Measurements from ENCODE around the gene PRAC2. TPM values are rescaled to one million over a fixed set of nuclear protein-coding genes. Genes with fewer than 3 reads are reported as not detected.

PRAC2 gene
- polyA plus RNA-seq, 1 experiment: not detected

- Histone ChIP-seq H3K9me3 (ENCODE audit: control insufficient read depth, insufficient read depth, low read length) (peaks cover 3% of the 10 kb centered on the region; the same call in 1 of the 2 replicates), H3K27ac (ENCODE audit: low read depth, low read length) (no peak overlapping the region), H3K4me3 (ENCODE audit: low read depth, low read length) (no peak overlapping the region), H3K27me3 (ENCODE audit: control insufficient read depth, insufficient read depth, low read length) (peaks cover 28% of the 10 kb centered on the region)
- no peak for DNase-seq (ENCODE audit: low read depth, low spot score)
- no peak for TF ChIP-seq CTCF (IDR thresholded peaks at IDR 0.05; ENCODE audit: low read depth, low read length)
- ChIA-PET CTCF (interaction anchor here (4.7 kb wide), 1 partner anchor 197 kb away, joined by 68 read pairs; no protein-coding TSS in a partner anchor), POLR2A (no interaction called here)
Observed at GRCh38 chr17:48681609-48682008, 41.4 kb upstream of the PRAC2 start.

- H3K9me3 ChIP-seq (ENCODE audit: control insufficient read depth, insufficient read depth, low read length): no peaks in the 10 kb centered on the region
- no peak overlapping the region for H3K27ac ChIP-seq (ENCODE audit: low read depth, low read length)
- peaks cover 9% of the 10 kb centered on the region for H3K27me3 ChIP-seq (ENCODE audit: control insufficient read depth, insufficient read depth, low read length)
- ChIA-PET POLR2A (no interaction called here), CTCF (no interaction called here)
- no peak for TF ChIP-seq CTCF (IDR thresholded peaks at IDR 0.05; ENCODE audit: low read depth, low read length)
- no peak for DNase-seq (ENCODE audit: low read depth, low spot score)
- H3K4me3 ChIP-seq (ENCODE audit: low read depth, low read length): no peak overlapping the region
Observed at GRCh38 chr17:48690655-48691054, 32.3 kb upstream of the PRAC2 start.

GRCh38 chr17:48692049-48692448 is 30.9 kb upstream of the PRAC2 start:
- CTCF ChIA-PET: interaction anchor here (1.6 kb wide), 1 partner anchor 13 kb away, joined by 7 read pairs; no protein-coding TSS in a partner anchor
- POLR2A ChIA-PET: no interaction called here
- H3K27ac ChIP-seq (ENCODE audit: low read depth, low read length): no peak overlapping the region
- peaks cover 14% of the 10 kb centered on the region for H3K27me3 ChIP-seq (ENCODE audit: control insufficient read depth, insufficient read depth, low read length)
- no peaks in the 10 kb centered on the region for H3K9me3 ChIP-seq (ENCODE audit: control insufficient read depth, insufficient read depth, low read length)
- TF ChIP-seq CTCF (IDR thresholded peaks at IDR 0.05; ENCODE audit: low read depth, low read length): no peak
- no peak for DNase-seq (ENCODE audit: low read depth, low spot score)
- H3K4me3 ChIP-seq (ENCODE audit: low read depth, low read length): no peak overlapping the region

GRCh38 chr17:48693178-48693577 is 29.8 kb upstream of the PRAC2 start:
- Histone ChIP-seq H3K4me3 (ENCODE audit: low read depth, low read length) (no peak overlapping the region), H3K9me3 (ENCODE audit: control insufficient read depth, insufficient read depth, low read length) (no peaks in the 10 kb centered on the region), H3K27ac (ENCODE audit: low read depth, low read length) (no peak overlapping the region), H3K27me3 (ENCODE audit: control insufficient read depth, insufficient read depth, low read length) (peaks cover 16% of the 10 kb centered on the region)
- CTCF ChIA-PET: interaction anchor here (1.6 kb wide), 1 partner anchor 14 kb away, joined by 7 read pairs; no protein-coding TSS in a partner anchor
- POLR2A ChIA-PET: no interaction called here
- TF ChIP-seq CTCF (IDR thresholded peaks at IDR 0.05; ENCODE audit: low read depth, low read length): no peak
- DNase-seq (ENCODE audit: low read depth, low spot score): no peak

GRCh38 chr17:48701864-48702532 is 21.0 kb upstream of the PRAC2 start:
- CTCF ChIA-PET: interaction anchor here (0.9 to 1.1 kb wide), 2 partner anchors 23 to 89 kb away, joined by 3 read pairs; no protein-coding TSS in a partner anchor
- no peak for TF ChIP-seq CTCF (IDR thresholded peaks at IDR 0.05; ENCODE audit: low read depth, low read length)
- POLR2A ChIA-PET: no interaction called here
- H3K27me3 ChIP-seq (ENCODE audit: control insufficient read depth, insufficient read depth, low read length): peaks cover 43% of the 10 kb centered on the region
- no peak overlapping the region for H3K4me3 ChIP-seq (ENCODE audit: low read depth, low read length)
- no peak overlapping the region for H3K27ac ChIP-seq (ENCODE audit: low read depth, low read length)
- no peak for DNase-seq (ENCODE audit: low read depth, low spot score)
- H3K9me3 ChIP-seq (ENCODE audit: control insufficient read depth, insufficient read depth, low read length): no peaks in the 10 kb centered on the region

Data from AG04450 (cell line).